ENCODE results near the gene INPP5A. TPM values are rescaled to one million over a fixed set of nuclear protein-coding genes. Genes with fewer than 3 reads are reported as not detected.
"Not testable (repeated sequence)": the region's sequence is repeated elsewhere in the genome, so short reads cannot be mapped to it uniquely, and the experiment has no call there.

INPP5A gene
- polyA plus RNA-seq, 1 donor = 51.2 TPM

DNA sequence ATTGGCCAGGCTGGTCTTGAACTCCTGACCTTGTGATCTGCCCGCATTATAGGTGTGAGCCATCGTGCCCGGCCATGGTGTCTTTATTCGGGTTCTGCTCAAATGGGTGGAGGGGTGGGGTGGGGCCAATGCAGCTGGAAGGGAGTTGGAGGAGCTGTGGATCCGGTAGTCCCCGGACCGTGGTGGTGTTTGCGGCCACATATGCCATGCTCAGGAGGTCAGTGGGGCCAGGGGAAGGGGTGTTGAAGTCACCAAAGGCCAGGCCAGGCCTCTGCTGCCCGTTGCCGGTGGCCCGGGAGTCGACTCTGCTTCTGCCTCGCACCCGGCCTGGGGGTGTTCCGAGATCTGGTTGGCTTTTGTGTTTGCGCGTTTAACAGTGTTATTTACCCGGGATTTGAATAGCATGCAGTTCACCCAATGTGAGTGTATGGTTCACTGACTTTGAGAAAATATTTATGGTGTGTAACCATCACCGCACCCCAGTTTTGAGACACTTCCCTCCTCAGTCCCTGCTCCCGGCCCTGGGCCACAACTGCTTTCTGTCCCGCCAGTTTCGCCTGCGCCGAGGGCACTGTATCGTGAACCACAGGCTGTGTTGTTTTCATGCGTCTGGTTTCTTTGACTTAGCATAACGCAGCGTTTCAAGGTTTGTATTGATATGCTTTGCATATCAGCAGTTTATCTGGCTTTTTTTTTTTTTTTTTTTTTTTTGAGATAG is 10.7 kb downstream of the INPP5A start:
- DNase-seq (ENCODE audit: low read depth) = no peak

GRCh38 chr10:132548869-132549268 is 11.3 kb downstream of the INPP5A start:
- no peak for DNase-seq (ENCODE audit: low read depth)

- DNase-seq (ENCODE audit: low read depth) = no peak
These were observed 11.8 kb downstream of the INPP5A start for GRCh38 chr10:132549371-132549770.

DNA sequence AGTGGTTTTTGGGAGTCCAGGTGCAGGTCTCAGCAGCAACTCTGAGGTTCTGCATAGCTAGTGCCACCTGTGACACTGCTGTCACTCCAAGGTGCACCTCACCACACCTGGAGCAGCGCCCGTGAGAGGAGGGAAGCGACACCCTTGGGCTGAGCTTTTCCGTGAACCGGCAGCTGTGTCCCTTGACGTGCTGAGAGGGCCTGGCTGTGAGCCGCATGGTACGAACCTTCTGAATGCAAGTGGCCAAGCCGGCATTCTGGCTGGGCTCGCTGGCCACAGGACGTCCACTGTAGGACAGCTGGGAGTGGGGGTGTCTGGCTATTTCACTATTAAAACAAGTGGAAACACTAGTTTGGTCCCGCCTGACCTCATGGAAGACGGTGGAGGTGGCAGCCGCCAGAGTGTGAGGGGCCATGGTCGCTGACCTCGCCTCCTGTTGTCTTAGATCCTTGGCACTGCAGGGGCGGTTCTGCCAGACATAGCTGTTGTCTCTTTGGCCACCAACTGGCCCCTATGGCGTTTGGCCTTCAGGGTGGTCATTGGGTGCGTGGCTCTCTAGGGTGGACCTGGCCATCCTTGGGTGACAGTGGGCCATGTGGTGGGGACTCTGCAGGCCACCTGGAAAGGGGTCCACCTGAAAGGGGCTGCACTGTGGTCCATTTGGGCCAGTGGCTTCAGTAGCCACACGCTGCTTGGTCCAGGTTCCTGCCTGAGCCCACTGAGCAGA is 12.9 kb downstream of the INPP5A start:
- DNase-seq (ENCODE audit: low read depth) = no peak

DNA sequence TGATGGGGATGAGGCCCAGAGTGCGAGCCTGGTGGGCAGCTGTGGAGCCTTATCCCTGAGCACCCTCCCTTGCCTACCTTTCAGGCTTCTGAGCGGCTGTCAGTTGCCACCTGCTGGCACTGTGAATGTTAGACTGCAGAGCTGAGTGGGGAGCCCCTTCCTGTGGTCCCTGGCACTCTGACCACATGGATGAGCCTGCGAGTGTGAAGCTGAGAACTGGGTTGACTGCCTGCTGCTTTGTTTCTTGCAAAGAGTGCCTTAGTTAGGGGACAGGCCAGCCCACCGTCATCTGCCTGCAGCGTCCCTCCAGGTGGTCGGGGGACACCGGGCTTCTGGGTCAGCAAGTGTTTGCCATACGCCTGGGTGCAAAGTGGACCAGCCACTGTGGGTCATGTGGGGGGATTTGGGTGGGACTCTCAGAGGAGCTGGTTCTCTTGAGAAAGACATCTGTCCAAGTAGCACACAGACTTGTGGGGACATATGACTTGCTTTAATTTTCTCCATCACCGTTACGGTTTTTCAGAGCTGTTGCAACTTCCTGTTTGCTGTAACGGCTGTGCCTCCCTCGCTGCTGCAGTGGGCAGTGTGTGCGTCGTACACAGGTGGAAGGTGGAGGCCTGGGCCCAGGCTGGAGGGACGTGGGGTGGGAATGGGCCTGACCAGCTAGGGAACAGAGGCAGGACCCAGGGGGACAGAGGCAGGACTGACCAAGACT is 13.7 kb downstream of the INPP5A start:
- no peak for DNase-seq (ENCODE audit: low read depth)

GRCh38 chr10:132551808-132552130 is 14.2 kb downstream of the INPP5A start:
- DNase-seq (ENCODE audit: low read depth) = no peak

DNA sequence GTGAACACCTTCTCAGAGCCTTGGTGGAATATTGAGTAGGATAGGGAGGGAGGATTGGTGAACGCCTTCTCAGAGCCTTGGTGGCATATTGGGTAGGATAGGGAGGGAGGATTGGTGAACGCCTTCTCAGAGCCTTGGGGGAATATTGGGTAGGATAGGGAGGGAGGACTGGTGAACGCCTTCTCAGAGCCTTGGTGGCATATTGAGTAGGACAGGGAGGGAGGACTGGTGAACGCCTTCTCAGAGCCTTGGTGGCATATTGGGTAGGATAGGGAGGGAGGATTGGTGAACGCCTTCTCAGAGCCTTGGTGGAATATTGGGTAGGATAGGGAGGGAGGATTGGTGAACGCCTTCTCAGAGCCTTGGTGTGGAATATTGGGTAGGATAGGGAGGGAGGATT is 15.0 kb downstream of the INPP5A start:
- not testable (repeated sequence) for DNase-seq (ENCODE audit: low read depth)

- DNase-seq (ENCODE audit: low read depth) = not testable (repeated sequence)
These were observed 16.0 kb downstream of the INPP5A start for GRCh38 chr10:132553568-132553967.

DNA sequence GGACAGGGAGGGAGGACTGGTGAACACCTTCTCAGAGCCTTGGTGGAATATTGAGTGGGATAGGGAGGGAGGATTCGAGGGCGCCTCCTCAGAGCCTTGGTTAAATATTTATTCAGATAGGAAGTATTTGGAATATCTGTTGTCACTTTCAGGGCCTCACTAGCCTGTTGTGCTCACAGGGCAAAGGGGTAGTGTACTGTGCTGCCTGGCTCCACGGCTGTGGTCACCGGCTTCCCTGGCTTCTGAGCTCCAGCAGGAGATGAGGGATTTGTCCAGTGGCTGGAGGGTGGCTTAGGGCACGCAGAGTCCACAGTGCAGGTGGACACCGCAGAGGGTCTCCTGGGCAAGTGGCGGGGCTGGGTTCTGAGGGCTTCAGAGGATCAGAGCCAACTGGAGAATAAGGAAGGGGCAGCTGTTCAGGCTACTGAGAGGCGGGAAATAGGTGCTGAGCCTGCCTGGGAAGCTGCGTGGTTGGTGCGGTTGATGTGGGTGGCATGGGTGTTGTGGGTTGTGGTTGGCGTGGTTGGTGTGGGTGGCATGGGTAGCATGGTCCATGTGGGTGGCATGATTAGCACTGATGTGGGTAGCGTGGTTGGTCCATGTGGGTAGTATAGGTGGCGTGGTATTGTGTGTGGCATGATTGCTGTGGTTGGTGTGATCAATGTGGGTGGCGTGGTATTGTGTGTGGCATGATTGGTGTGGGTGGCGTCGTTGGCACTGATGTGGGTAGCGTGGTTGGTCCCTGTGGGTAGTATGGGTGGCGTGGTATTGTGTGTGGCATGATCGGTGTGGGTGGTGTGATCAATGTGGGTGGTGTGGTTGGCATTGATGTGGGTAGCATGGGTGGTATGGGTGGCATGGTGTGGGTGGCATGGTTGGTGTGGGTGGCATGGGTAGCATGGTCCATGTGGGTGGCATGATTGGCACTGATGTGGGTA is 16.7 kb downstream of the INPP5A start:
- DNase-seq (ENCODE audit: low read depth) = no peak

DNA sequence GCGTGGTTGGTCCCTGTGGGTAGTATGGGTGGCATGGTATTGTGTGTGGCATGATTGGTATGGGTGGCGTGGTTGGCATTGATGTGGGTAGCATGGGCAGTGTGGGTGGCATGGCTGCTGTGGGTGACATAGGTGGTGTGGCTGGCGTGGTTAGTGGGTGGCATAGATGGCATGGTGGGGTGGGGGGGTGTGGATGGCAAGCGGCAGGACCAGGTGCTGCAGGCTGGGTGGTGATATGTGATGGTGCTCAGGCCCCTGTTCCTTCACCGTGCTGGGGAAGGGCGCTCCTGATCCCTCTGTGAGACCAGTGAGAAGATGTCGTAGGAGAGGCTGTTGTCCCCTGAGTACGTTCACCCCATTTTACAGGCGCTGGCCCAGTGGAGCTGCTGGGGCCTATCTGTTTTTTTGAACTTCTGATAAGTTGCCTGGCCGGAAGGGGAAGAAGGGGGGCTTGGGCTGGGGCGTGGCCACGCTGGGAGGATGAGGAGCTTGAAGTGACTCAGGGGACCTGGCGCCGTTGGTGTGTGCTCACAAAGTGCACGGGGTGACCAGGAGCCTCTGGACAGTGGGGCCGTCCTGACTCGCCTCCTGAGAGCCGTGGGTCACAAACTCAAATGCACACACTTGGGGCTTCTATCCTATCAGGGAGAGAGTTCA is 17.5 kb downstream of the INPP5A start:
- DNase-seq (ENCODE audit: low read depth) = no peak

- DNase-seq (ENCODE audit: low read depth) = no peak
These were observed 18.3 kb downstream of the INPP5A start for GRCh38 chr10:132555648-132556575.

DNA sequence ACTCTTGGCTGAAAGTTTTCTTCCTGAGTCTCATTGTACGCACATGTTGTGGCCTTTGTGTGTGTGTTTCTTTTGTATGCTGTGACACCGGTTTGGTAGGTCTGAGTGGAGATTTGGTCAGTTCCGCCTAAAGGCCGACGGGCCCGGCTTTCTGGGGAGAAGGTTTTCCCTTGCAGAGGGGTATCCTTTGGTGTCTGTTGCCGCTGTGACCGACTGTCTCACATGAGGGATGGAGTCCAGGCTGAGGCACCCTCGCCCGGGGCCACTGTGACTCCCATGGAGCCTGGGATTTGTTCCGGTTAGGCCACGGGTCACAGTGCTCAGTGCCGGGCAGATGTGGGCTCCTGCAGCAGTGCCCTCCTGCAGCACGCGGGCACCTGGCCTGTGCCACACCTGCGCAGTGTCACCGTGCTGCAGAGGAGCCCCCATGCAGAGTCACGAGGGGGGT is 19.4 kb downstream of the INPP5A start:
- no peak for DNase-seq (ENCODE audit: low read depth)

DNA sequence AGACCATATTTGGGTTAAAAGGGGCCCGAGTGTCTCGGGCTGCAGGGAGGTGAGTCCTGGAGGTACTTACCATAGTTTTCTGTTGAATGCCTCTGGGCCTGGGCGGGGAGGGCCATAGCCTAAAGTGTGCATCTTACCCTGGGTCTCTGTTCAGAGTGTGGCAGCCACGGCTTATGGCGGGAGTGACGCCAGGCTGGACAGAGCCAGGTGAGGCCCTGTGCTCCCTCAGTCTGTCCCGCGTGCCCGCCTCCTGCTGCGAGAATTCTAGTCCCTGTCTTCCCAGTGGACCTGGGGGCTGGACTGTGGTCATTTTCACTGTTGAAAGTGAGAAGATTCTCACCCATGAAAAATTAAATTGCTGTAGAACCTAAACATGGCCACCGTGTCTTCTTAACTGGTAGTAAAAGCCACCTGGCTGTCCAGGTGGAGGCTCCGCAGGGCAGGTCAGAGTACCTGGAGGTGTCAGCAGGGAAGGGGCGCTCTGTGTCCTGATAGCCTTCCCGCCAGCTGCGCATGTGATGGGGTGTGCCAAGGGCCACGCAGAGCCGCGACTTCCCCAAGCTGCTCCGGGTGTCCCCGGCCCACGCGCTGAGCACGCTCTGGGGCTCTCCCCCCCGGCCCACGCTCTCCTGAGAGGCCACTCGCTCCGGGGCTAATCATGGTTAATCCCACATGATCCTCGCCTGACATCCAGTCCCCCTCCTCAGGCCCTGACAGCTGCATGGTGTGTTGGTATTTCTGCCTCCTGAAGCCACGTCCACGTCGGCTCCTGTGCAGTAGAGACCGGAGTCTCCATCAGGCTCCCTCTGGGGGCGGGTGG is 20.3 kb downstream of the INPP5A start:
- DNase-seq (ENCODE audit: low read depth) = no peak

DNA sequence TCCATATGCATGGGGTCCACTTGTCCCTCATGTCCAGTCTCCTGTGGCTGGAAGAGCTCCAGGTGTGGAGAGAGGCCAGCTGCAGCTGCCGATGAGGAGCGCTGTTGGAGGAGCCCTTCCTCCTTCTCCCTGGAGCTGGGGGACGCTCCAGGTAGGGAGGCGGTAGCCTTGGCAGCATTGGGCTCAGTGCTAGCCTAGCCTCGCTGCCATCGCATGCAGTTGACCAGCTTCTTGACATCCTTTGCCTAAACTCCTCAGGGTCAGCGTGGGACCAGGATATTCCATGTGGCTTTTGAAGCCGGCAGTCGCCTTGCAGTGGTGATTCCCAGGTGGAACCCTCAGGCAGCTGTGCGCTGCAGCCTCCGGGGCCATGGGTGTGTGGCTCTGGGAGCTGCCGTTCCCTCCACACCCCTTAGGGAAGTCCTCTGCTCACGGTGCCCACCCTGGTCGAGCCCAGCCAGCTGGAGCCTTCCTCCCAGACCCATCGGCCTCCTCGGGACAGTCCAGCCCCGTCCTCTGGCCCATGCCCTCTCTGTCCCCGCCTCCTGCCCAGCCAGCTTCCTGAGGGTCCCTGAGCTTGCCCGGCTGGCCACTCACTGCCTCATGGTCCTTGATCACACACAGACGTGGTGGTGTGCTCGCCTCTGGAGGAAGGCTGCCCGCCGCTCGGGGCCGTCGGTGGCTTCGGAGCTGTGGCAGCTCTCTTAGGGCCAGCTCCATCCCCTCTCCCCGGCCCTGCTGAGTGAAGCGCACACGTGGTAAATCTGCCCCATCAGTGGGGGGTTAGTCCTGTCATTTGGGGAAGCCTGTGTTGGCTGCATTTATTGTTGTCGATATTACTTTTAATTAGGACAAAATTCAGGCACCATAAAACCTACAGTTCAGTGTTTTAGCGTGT is 21.2 kb downstream of the INPP5A start:
- no peak for DNase-seq (ENCODE audit: low read depth)

DNA sequence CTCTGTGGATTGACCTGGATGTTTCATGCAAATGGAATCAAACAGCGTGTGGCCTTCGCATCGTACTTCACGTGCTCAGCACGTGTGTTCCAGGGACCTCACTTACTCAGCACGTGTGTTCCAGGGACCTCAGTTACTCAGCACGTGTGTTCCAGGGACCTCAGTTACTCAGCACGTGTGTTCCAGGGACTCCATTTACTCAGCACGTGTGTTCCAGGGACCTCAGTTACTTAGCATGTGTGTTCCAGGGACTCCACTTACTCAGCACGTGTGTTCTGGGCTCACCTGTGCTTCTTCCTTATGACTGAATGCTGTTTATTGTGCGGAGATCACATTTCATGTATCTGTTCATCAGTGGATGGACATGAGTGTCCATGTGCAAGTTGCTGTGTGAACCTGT is 22.0 kb downstream of the INPP5A start:
- no peak for DNase-seq (ENCODE audit: low read depth)

- no peak for DNase-seq (ENCODE audit: low read depth)
These were observed 22.7 kb downstream of the INPP5A start for GRCh38 chr10:132560241-132560731.

- DNase-seq (ENCODE audit: low read depth) = no peak
These were observed 24.8 kb downstream of the INPP5A start for GRCh38 chr10:132562177-132562915.
